Hepatocyte (in vitro differentiated cells): ENCODE results near the gene UBR7.

Experiments used
- EZH2phosphoT487 ChIP-seq: fragments of 200-600 bp; sonication (generic); IDR thresholded peaks from one replicate; pipeline ENCODE4 v1.6.1; 2018; ENCODE audit warnings: antibody characterized with exemption, mild to moderate bottlenecking, low read depth, moderate library complexity; ENCODE audit not compliant: unreplicated experiment, severe bottlenecking
- TF ChIP-seq, protein P1 (sequence below): fragments of 200-600 bp; sonication (generic); IDR thresholded peaks from 2 replicates; pipeline ENCODE4 v1.5.1; 2016; ENCODE audit warnings: antibody characterized with exemption, mild to moderate bottlenecking; ENCODE audit not compliant: poor library complexity

DNA sequence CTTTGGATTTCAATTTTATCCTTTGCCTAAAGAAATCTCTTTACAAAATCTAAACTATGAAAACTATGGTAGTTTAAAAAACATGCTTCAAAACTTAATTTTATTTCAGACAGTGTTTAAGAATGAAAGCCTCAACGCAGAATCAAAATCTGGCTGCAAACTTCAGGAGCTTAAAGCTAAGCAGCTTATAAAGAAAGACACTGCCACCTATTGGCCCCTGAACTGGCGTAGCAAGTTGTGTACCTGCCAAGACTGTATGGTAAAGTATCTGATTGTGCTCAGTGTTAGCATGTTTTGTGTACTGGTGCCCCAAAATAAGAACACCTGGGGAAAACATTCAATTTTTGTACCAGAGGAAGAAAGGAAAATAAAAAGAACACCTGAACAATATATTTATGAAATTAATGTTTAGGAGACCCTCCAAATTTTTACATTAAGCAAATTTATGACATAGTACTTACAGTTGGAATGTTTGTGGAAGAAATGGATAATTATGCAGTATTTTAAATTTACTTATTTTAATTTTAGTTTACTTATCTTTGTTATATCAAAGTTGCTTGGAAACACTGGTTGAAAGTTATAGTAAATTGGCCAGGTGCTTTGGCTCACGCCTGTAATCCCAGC, 12.2 kb downstream of the UBR7 start:
- TF ChIP-seq, protein P1, sequence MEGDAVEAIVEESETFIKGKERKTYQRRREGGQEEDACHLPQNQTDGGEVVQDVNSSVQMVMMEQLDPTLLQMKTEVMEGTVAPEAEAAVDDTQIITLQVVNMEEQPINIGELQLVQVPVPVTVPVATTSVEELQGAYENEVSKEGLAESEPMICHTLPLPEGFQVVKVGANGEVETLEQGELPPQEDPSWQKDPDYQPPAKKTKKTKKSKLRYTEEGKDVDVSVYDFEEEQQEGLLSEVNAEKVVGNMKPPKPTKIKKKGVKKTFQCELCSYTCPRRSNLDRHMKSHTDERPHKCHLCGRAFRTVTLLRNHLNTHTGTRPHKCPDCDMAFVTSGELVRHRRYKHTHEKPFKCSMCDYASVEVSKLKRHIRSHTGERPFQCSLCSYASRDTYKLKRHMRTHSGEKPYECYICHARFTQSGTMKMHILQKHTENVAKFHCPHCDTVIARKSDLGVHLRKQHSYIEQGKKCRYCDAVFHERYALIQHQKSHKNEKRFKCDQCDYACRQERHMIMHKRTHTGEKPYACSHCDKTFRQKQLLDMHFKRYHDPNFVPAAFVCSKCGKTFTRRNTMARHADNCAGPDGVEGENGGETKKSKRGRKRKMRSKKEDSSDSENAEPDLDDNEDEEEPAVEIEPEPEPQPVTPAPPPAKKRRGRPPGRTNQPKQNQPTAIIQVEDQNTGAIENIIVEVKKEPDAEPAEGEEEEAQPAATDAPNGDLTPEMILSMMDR = peak; percentile 58
- TF ChIP-seq EZH2phosphoT487 = no peak
